GOT3 (cell line): ENCODE results near the gene GNA12.
"Not testable (repeated sequence)": the region's sequence is repeated elsewhere in the genome, so short reads cannot be mapped to it uniquely, and the experiment has no call there.

Experiments
- DNase-seq: peaks from one replicate; lab custom pipeline; 2025; ENCODE audit warnings: mixed read lengths; lab: John Stamatoyannopoulos, UW

The GNA12 gene

DNA sequence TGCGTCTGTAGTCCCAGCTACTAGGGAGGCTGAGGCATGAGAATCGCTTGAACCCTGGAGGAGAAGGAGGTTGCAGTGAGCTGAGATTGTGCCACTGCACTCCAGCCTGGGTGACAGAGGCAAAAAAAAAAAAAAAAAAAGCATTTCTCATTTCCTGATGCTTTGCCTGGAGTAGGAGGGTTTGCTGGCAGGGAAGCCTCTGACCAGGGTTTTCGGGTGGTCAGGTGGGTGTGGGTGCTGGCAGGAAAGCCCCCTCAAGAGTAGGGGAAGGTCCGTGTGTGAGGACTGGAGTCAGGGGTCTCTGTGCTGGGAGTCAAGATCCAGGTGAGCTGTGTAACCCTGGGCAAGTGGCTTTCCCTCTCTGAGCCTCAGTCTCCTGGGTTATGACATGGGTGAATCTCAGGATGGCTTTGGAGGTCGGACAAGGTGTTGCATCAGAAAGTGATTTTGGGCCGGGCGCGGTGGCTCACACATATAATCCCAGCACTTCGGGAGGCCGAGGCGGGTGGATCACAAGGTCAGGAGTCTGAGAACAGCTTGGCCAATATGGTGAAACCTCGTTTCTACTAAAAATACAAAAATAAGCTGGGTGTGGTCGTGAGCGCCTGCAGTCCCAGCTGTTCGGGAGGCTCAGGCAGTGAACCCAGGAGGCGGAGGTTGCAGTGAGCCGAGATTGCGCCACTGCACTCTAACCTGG lies 152.9 kb downstream of the GNA12 start:
- DNase-seq, result no peak

- no peak for DNase-seq
Measured at GRCh38 chr7:2689951-2690705, 154.0 kb downstream of the GNA12 start.

DNA sequence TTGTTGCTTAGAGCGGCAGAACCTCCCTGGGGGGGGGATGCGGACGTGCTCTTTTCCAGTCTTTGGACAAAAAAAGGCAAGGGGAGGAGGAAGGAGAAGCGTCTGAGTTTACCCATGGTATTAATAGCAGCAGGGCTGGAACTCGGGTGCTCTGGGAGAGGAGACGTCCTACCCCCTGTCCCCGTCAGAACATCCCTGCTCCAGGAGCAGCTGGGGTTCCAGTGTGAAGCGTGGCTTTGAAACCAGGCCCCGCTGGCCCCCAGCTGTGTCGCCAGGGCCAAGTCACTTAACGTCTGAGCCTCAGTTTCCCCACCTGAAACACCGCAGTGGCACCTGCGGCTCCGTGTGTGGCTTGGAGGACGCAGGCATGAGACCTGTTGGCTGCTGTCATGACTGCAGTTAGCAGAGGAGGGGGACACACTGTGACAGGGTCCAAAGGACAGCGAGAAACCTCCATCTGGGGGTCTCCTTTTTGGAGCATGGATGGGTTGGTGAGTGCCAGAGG lies 154.7 kb downstream of the GNA12 start:
- DNase-seq, result no peak

DNA sequence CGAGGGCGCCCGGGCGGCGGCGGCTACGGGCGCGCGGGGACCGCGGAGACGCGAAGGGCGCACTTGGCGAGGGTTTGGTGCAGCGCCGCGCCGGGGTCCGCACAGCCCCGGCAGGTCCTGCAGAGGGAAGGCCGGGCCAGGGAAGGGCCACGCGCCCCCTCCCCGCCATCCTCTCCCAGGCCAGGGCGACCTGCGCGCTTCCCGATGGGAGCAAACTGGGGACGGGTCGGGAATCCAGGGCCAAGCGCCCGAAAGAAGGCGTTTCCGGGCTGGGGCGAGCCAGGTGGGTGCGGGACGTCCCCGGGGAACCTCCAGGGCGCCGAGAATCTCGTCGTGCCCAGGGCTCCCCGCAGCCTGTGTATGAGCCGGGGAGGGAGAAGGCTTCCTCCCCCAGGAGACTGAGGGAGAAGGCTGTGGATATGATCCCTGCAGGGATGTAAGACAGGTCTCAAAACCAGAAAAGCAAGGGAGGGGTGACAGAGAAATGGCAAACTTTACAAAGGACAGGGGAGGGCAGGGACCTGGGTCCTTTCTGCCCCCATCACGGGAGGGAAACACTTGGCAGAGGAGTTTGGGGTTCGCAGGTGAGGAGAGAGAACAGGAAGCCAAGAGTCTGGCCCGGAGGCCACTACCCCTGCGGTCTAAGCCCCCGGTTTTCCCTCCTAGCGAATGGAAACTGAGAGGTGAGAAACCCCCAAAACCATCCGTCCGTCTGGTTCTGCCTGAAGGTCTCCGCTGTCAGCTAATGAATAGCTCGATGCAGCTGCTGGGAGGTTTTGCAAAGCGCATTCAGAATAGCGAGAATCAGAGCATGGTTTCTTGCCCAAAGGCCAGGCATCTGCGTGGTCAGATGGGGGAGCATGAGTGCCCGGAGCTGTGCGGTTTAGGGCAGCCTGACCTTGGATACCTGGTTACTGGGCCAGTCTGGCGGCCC lies 155.4 kb downstream of the GNA12 start:
- DNase-seq, result no peak

DNA sequence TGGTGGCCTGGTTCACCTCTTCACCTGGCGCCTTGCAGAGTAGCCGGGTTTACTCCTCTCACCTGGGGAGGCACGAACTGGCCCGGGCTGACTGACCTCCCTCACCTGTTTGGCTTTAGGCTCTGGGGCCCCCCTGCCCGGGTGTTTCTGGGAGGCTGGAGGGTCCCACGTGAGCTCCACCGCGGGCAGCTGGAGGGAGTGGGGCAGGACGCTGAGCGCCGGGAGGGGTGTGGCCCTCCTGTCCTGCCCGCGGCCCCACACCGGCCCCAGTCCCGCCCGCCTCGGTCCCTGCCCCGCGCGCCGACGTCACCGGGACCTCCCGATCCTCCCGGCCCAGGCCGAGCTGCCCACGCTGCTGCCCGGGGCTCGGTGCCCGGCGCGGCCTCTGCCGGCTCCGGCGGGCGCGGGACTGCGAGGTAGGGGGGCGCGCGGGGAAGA lies 156.2 kb downstream of the GNA12 start, which contains the start of gene AMZ1:
Gene AMZ1 (plus strand): TSS at position 322 of the 438 bp plus-strand sequence. CDS start 12,250 bp downstream, outside the sequence.
- DNase-seq, result no peak

DNA sequence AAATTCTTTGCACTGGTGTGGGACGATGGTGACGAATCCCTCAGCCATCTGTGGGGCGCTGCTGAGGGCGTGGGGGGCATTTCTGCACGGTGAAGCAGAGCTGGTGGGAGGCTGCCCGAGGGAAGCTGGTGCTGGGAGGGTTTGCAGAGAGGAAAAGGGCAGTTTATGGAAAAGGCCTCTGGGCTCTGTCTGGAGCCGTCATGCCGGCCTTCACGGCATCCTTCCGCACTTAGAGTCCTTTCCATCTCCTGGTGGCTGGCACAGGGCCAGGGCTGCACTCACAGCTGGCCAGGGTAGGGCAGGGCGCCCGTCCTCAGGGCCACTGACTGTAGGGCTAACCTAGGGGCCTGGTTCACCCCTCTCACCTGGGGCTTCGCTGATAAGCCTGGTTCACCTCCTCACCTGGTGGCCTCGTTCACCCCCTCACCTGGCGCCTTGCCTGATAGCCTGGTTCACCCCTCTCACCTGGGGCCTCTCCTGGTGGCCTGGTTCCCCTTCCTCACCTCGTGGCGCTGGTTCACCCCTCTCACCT lies 156.7 kb downstream of the GNA12 start:
- no peak for DNase-seq

DNA sequence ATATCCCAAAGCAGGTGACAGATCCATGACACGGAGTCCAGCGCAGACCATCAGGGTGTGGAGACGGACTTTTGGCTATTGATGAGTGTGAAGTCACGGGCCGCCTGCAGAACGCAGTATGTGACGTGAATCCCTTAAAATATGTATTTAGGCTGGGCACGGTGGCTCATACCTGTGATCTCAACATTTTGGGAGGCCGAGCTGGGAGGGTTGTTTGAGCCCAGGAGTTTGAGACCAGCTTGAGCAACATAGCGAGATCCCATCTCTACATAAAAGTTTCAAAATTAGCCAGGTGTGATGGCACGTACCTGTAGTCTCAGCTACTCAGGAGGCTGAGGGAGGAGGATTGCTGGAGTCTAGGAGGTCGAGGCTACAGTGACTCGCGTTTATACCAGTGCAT lies 158.0 kb downstream of the GNA12 start:
- no peak for DNase-seq

DNA sequence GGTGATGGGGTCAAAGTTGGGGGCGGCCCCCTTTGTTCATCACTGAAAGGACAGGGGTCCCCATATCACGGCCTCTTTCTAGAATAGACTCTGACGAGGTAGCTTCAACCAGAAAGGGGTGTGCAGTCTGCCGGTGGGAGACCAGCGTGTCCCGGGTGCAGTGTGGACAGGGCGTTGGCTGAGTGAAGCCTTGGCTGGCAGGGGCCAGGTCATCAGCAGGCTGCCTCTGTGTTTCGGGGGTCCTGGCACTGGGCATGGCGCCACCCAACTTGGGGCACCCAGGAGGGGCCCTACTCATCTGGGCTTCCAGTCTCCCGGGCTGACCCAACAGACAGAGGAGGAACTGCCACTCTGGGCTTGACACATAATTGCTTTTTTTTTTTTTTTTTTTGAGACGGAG lies 159.6 kb downstream of the GNA12 start:
- no peak for DNase-seq

DNA sequence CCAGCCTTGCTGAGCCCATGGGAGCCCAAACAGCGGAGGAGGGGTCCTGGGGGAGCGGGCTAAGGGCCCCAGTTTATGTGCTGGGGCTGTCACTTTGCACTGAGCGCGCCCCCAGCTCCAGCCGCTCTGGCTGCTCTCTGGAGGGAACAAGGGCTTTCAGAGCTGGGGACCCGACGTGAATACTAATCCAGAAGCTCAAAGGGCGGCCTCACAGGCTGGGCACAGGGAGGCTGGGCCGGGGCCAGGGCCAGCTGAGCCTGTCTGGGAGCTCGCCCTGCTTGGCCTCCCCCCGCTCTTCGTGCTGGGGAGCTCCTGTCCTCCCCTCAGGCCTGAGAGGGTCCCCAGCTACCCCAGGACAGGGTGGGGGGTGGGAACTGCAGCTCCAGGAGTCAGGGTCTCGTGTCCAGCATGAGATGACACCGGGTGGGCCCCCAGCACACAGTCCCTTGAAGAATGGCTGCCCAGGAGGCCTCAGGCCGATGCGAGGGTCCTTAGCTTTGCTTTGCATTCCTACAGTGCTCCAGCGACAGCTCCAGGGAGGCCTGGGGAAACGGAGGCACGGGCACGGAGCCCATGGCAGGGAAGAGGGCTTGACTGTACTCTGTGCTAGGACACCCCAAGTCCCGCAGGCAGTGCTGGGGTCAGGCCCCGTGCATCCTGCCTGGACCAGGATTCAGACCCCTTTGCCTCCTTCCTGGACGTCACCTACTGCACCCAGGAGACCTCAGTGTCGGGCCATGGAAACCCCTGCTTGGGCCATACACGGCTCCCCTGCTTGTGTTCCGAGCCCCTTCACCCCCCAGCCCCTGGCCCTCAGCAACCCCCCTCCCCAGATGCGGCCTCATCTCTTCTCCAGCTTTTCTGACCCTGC lies 161.9 kb downstream of the GNA12 start:
- DNase-seq, result no peak

- DNase-seq, result peak; percentile 34
Measured at GRCh38 chr7:2680792-2681490, 163.2 kb downstream of the GNA12 start.

GRCh38 chr7:2680256-2680655 lies 163.9 kb downstream of the GNA12 start:
- DNase-seq, result no peak

GRCh38 chr7:2679135-2680127 lies 164.7 kb downstream of the GNA12 start:
- not testable (repeated sequence) for DNase-seq

DNA sequence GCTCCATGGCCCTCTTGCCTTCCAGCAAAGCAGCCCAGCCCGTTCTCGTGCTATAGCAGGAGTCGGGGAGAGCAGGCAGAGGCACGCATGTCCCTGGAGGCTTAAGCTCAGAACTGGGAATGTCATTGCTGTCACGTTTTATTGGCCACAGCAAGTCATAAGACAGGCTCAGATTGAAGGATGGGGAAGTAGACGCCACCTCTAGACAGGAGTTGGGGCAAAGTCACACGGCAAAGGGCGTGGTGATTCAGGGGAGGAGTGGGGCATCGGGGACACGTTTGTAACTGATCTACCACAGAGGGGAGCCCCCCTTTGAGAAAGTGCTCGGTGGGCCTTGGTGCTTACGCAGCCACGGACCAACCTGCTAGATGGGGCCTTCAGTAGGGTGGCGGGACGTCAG lies 165.7 kb downstream of the GNA12 start:
- not testable (repeated sequence) for DNase-seq
